Neural cell (in vitro differentiated cells): ENCODE results near the gene GSG1. TPM values are rescaled to one million over a fixed set of nuclear protein-coding genes. Genes with fewer than 3 reads are reported as not detected.

Experiments used
- H2AFZ ChIP-seq: fragments of 200-600, 300-800 bp; sonication (generic), shearing (Covaris generic); 2 replicates; pipeline ENCODE4 v1.6.0; 2014; ENCODE audit warnings: low read depth, mild to moderate bottlenecking, antibody characterized with exemption, low read length, moderate library complexity
- H3F3A ChIP-seq: fragments of 200-600 bp; shearing (Covaris generic); 2 replicates; pipeline ENCODE4 v1.6.1; 2016; ENCODE audit warnings: mild to moderate bottlenecking, moderate library complexity, mixed read lengths, antibody characterized with exemption, low read length; ENCODE audit not compliant: insufficient read depth, poor library complexity, severe bottlenecking
- H3K27ac ChIP-seq: fragments of 200-600, 300-800 bp; sonication (generic), shearing (Covaris generic); 2 replicates; pipeline ENCODE4 v1.5.1; 2014; ENCODE audit warnings: mild to moderate bottlenecking, low read length, moderate library complexity
- H3K27me3 ChIP-seq: fragments of 300-800, 200-600 bp; sonication (generic), shearing (Covaris generic); 2 replicates; pipeline ENCODE4 v1.6.0; 2014; ENCODE audit warnings: mild to moderate bottlenecking, low read depth, low read length, moderate library complexity; ENCODE audit not compliant: insufficient read depth
- H3K36me3 ChIP-seq: fragments of 300-800, 200-600 bp; sonication (generic), shearing (Covaris generic); 2 replicates; pipeline ENCODE4 v1.5.1; 2014; ENCODE audit warnings: mild to moderate bottlenecking, antibody characterized with exemption, low read length, moderate library complexity; ENCODE audit not compliant: insufficient read depth
- H3K4me2 ChIP-seq: fragments of 300-800, 200-600 bp; sonication (generic), shearing (Covaris generic); 2 replicates; pipeline ENCODE4 v1.6.0; 2014; ENCODE audit warnings: mild to moderate bottlenecking, low read length
- H3K4me3 ChIP-seq: fragments of 300-800, 200-600 bp; sonication (generic), shearing (Covaris generic); 2 replicates; pipeline ENCODE4 v1.5.1; 2014; ENCODE audit warnings: mild to moderate bottlenecking, low read length, moderate library complexity
- H3K79me2 ChIP-seq: fragments of 200-600 bp; shearing (Covaris generic); replicated peaks from 2 replicates; pipeline ENCODE4 v1.6.0; 2014; ENCODE audit warnings: mild to moderate bottlenecking, low read length, moderate library complexity; ENCODE audit not compliant: insufficient read depth
- H3K9ac ChIP-seq: fragments of 300-800, 200-600 bp; sonication (generic), shearing (Covaris generic); 2 replicates; pipeline ENCODE4 v1.6.1; 2016; ENCODE audit warnings: mild to moderate bottlenecking, low read length, mixed read lengths
- H3K9me2 ChIP-seq: fragments of 200-600 bp; shearing (Covaris generic); 2 replicates; pipeline ENCODE4 v1.6.1; 2016; ENCODE audit warnings: mild to moderate bottlenecking, low read length, mixed read lengths; ENCODE audit not compliant: insufficient read depth
- H3K9me3 ChIP-seq: fragments of 200-600, 300-800 bp; sonication (generic), shearing (Covaris generic); 2 replicates; pipeline ENCODE4 v1.6.1; 2016; ENCODE audit warnings: mild to moderate bottlenecking, mixed run types, low read length, moderate library complexity, mixed read lengths
- H4K20me1 ChIP-seq: fragments of 200-600 bp; shearing (Covaris generic); 2 replicates; pipeline ENCODE4 v1.6.1; 2016; ENCODE audit warnings: mild to moderate bottlenecking, mixed run types; ENCODE audit not compliant: insufficient read depth
- CTCF ChIP-seq: fragments of 450-650 bp; IDR thresholded peaks from 2 replicates; pipeline ENCODE4 v1.5.1; 2014; ENCODE audit warnings: antibody characterized with exemption, mild to moderate bottlenecking, moderate library complexity; ENCODE audit not compliant: poor library complexity, severe bottlenecking
- EP300 ChIP-seq: fragments of 450-650 bp; conservative IDR thresholded peaks from 2 replicates; pipeline ENCODE4 v1.6.1; 2014; ENCODE audit warnings: antibody characterized with exemption, mild to moderate bottlenecking, moderate library complexity; ENCODE audit not compliant: poor library complexity, severe bottlenecking
- EZH2 ChIP-seq: fragments of 200-600, 300-800 bp; shearing (Covaris generic), sonication (generic); IDR thresholded peaks from 2 replicates; pipeline ENCODE4 v1.6.1; 2014; ENCODE audit warnings: antibody characterized with exemption, low read length, borderline replicate concordance, mild to moderate bottlenecking; ENCODE audit not compliant: insufficient read depth, poor library complexity, severe bottlenecking
- MXI1 ChIP-seq: fragments of 450-650 bp; conservative IDR thresholded peaks from 2 replicates; pipeline ENCODE4 v1.6.1; 2014; ENCODE audit warnings: antibody characterized with exemption, mild to moderate bottlenecking; ENCODE audit not compliant: poor library complexity, severe bottlenecking
- POLR2AphosphoS5 ChIP-seq: IDR thresholded peaks from 2 replicates; pipeline ENCODE4 v1.6.1; 2012
- RAD21 ChIP-seq: fragments of 450-650 bp; conservative IDR thresholded peaks from 2 replicates; pipeline ENCODE4 v1.6.1; 2014; ENCODE audit warnings: antibody characterized with exemption, mild to moderate bottlenecking, moderate library complexity
- REST ChIP-seq: IDR thresholded peaks from 2 replicates; pipeline ENCODE4 v1.6.1; 2012; ENCODE audit warnings: borderline replicate concordance
- SMC3 ChIP-seq: fragments of 450-650 bp; conservative IDR thresholded peaks from 2 replicates; pipeline ENCODE4 v1.6.1; 2014; ENCODE audit warnings: antibody characterized with exemption, mild to moderate bottlenecking, moderate library complexity; ENCODE audit not compliant: poor library complexity
- TAF1 ChIP-seq: IDR thresholded peaks from 2 replicates; pipeline ENCODE4 v1.6.1; 2012; ENCODE audit warnings: low read depth
- polyA plus RNA-seq: library from polyadenylated mRNA; depleted of rRNA; stranded (reverse); fragments of >200 nt; gene quantifications from 2 replicates; pipeline ENCODE4 v1.2.3, GENCODE V29; 2014

Gene GSG1
- polyA plus RNA-seq, 1 donor from 2014 or later = 0.17 TPM

- Histone ChIP-seq H3K9me2 (no peaks in the 10 kb centered on the region), H2AFZ (no peak overlapping the region), H3K27me3 (no peaks in the 10 kb centered on the region), H3K9ac (no peak overlapping the region), H3K27ac (no peak overlapping the region), H3K4me2 (no peak overlapping the region), H3K4me3 (no peak overlapping the region), H3K9me3 (no peaks in the 10 kb centered on the region), H4K20me1 (no peaks in the 10 kb centered on the region), H3K36me3 (no peaks in the 10 kb centered on the region), H3F3A (no peaks in the 10 kb centered on the region), H3K79me2 (no peaks in the 10 kb centered on the region)
- TF ChIP-seq CTCF (no peak), RAD21 (no peak), SMC3 (no peak), EP300 (no peak)
Observed at GRCh38 chr12:13119826-13120225, 16.4 kb upstream of the GSG1 start.

GRCh38 chr12:13117029-13117428 is 13.6 kb upstream of the GSG1 start:
- no peak overlapping the region for H3K4me2 ChIP-seq

More at GRCh38 chr12:13117029-13117428, 13.6 kb upstream of the GSG1 start:
- H3K9me2 ChIP-seq = no peaks in the 10 kb centered on the region
- no peak overlapping the region for H3K27ac ChIP-seq
- no peaks in the 10 kb centered on the region for H3K36me3 ChIP-seq
- TF ChIP-seq RAD21 (no peak), MXI1 (no peak), POLR2AphosphoS5 (no peak), EZH2 (no peak), TAF1 (no peak), EP300 (no peak), SMC3 (no peak), REST (no peak)
- no peaks in the 10 kb centered on the region for H3K9me3 ChIP-seq
- H4K20me1 ChIP-seq = no peaks in the 10 kb centered on the region
- no peak overlapping the region for H3K4me3 ChIP-seq
- H3K9ac ChIP-seq = no peak overlapping the region
- H2AFZ ChIP-seq = no peak overlapping the region
- no peaks in the 10 kb centered on the region for H3K27me3 ChIP-seq
- H3K79me2 ChIP-seq = no peaks in the 10 kb centered on the region
- no peaks in the 10 kb centered on the region for H3F3A ChIP-seq
